GM21529 (cell line): ENCODE measurements around the gene RXRA.

ENCODE experiments used
- ATAC-seq: cut with Tn5 transposase; IDR thresholded peaks from one replicate; pipeline ENCODE4 v1.9.1; 2021; ENCODE audit not compliant: unreplicated experiment

The RXRA gene

DNA sequence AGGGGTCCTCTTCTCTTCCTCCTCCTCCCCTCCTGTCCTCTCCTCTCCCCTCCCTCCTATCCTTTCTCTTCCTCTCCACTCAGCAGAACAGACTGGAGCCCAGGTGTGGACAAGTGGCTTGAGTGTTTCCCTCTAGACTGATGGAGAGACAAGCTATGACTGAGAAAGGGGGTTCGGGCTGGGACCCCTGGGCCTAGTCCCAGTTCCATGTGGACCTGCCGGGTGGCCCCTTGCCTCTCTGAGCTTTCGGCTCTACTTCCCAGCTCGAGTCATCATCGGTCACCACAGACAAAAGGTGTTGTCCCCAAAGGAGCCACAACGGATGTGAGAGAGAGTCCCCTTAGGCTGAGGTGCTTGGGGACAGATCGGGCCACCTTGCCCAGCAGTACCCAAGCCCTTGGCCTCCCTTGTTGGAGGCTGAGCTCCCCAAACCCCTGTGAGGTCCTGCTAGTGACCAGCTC lies 3.4 kb upstream of the RXRA start:
- no peak for ATAC-seq

DNA sequence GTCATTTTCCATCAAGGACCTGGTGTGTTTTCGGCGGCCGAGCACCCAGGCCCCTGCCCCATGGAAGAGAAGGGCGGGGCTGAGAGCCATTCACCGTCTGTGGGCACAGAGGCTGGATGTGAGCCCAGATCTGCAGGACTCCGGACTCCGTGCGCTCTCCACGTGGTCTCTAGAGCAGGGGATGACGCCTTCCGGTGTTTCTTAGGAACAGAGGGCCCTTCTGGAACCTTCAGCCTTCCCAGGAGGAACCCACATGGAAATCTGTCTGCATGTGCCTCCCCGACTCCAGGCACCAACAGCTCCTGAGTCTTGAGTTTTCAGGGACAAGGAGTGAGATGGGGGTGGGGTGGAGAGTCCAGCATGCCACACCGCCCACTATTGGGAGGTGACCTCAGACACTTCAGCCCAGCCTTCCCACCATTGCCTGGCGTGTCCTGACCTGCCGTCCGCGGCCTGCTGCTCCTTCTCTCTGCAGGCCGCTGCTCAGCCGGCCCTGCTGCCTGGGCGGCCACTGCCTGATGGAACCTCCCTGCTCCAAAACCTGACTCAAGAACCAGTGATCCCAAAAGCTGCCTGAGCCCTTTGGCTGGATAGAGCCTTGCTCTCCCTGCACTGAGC lies 2.4 kb upstream of the RXRA start:
- no peak for ATAC-seq

- no peak for ATAC-seq
These were observed 1.7 kb upstream of the RXRA start for GRCh38 chr9:134324359-134325095.

- no peak for ATAC-seq
These were observed 1.0 kb upstream of the RXRA start for GRCh38 chr9:134325096-134325812.

DNA sequence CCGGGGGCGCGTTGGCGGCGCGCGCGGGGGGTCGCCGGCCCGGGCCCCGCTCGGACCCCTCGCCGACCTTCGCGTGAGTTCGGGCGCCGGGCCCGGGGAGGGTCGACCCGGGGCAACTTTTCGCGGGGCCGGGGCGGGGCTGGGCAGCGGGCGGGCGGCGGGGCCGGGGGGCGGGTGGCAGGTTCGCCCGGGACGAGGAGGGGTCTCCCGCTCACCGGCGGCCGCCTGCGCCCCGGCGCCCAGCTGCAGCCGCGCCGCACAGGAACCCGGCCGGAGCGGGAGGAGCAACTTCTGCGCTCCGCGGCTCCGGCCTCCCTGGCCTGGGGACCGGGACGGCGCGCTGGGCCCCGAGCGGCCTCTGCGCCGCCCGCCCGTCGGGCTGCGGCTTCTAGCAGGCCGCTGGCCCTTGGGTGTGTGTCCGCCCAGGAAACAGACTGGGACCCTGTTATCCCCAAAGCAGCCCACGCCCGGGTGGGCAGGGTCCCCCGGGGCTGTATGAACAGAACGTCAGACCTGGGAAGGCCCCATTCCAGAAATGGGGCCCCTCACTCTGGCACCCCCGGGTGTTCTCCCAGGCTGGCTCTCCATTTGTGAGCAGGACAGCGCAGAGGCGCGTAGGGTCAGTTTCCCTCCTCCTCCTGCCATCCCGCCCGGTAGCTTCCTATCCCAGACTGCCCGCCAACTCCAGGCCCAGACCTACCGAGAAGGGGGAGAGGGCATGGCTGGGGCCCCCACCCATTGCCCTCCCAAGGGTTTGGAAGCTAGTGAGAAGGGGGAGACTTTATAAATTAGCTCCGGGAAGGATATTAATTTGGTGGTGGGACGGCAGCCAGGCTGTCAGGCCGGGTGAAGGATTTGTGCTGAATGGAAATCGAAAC lies 708 bp downstream of the RXRA start:
- ATAC-seq: no peak

- ATAC-seq: no peak
These were observed 1.5 kb downstream of the RXRA start for GRCh38 chr9:134327671-134328231.

DNA sequence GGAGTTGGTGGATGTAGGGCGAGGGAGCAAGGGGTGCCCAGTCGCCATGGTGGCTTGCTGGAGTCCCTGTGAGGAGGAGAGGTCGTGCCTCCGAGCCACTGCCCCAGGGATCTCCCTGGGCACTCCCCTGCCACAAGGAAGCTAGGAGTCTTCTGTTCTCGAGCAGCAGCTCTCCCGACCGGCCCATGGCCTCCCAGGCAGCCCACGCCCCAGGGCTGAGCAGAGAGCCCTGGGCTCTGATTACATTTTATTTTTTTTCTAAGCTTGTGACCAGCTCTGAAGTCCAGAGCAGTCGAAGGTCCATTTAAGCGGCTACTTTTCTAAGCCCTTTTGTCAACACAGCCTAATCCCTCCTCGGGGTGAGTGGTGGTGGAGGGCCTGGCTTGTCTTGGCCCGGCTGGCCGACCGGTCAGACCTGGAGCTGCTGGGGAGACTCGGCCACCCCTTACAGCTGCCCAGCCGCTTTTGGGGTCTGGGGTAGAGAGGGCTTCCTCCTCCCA lies 2.1 kb downstream of the RXRA start:
- ATAC-seq: no peak

DNA sequence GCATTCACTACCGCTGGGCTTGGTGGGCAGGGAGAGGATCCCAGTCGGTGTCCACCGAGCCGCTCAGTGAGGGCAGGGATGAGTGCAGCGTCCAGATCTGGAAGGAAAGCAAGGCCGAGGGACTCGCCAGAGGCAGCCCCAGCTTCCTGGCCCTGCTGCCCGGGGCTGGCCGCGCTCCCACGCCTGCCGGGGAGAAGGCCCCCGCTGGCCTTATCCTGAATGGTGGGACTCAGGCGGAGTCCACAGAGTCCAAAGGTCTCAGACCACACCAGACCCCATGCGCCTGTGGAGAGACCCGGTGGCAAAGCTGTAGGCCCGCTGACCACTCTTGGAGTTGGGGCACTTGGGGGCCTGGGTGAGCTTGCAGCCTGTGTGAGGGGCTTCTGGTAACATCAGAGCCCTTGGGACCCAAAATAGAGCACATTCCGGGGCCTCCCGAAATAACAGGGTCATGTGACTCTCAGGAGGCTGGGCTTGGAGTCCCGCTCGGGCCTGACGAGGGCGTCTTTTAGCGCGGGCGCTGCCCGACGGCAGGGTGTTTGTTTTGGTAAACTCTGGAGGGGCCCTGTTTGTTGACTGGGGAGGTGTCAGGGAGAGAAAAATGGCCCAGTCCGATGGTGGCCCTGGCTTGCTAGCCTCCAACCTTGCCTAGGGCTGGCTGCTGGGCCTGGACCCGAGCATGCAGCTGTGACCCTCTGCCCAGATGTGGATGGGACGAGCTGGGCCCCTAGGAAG lies 2.8 kb downstream of the RXRA start:
- ATAC-seq: no peak

- ATAC-seq: no peak
These were observed 3.3 kb downstream of the RXRA start for GRCh38 chr9:134329576-134329855.

GRCh38 chr9:134329886-134330285 lies 3.6 kb downstream of the RXRA start:
- no peak for ATAC-seq

- no peak for ATAC-seq
These were observed 4.3 kb downstream of the RXRA start for GRCh38 chr9:134330590-134330989.

DNA sequence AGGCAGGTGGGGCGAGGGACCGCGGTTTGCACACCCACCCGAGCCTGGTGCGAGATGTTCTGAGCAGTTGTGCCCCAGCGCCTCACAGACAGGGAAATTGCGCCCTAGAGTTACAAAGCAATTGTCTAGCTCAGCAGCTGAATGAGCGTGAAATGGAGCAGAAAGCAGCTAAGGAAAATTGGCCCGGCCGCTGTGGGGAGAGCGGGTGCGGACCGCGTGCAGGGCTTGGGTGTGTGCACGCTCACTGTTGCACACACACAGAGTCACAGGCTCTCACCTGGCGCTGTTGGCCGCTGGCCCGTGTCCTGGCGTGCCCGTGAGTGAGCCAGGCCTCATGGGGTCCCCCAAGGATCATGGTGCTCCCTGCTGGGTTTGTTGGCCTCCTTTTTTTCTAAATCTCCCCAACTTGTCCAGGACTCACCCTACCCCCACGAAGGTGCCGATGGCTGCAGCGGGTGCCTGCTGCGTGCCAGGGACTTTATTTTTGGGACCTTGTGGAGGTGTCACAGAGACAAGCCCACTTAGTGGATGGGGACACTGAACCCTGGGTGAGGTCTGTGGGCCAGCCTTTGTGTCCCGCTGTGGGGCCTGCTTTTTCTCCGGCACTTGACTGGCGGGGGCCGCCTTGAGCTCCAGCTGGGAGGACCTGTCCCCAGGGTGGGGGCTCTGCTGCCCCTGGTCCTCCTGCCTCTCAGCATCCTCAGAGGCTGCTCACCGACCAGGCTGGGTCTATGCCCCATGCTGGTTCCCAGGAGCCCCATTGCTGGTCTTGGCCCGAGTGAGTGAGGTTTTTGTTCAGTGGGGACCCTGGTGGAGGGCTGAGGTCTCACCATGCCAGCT lies 5.2 kb downstream of the RXRA start:
- ATAC-seq: no peak

- ATAC-seq: no peak
These were observed 6.0 kb downstream of the RXRA start for GRCh38 chr9:134332266-134332665.

- ATAC-seq: no peak
These were observed 6.6 kb downstream of the RXRA start for GRCh38 chr9:134332841-134333233.

DNA sequence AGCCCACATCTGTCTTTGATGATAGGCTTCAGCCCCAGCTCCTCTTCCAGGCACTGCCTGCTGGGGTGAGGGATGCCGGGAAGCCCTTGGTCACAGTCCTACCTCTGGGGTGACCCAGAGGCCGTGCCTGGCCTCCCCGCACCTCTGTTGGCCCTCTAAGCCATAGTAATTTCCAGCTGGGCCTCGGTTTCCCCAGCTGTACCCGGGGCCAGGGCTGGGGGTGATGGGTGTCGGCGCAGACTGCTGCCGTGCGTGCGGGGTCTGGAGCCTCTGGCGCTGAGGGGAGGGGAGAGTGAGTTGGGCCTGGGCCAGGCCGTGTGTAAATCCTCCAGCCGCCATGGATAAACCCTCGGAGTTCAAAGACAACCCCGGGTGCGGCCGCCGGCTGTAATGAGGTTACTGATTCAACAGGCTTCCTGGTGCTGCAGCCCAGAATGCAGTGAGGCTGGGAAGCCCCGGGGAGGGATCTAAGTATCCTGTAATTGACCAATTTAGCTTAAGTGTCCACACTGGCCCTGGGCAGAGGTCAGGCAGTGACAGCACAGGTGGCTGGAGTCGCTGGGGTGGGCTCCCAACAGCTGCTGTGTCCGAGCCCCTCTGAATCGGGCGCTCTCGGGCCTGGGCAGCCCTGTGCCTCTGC lies 7.1 kb downstream of the RXRA start:
- ATAC-seq: no peak

DNA sequence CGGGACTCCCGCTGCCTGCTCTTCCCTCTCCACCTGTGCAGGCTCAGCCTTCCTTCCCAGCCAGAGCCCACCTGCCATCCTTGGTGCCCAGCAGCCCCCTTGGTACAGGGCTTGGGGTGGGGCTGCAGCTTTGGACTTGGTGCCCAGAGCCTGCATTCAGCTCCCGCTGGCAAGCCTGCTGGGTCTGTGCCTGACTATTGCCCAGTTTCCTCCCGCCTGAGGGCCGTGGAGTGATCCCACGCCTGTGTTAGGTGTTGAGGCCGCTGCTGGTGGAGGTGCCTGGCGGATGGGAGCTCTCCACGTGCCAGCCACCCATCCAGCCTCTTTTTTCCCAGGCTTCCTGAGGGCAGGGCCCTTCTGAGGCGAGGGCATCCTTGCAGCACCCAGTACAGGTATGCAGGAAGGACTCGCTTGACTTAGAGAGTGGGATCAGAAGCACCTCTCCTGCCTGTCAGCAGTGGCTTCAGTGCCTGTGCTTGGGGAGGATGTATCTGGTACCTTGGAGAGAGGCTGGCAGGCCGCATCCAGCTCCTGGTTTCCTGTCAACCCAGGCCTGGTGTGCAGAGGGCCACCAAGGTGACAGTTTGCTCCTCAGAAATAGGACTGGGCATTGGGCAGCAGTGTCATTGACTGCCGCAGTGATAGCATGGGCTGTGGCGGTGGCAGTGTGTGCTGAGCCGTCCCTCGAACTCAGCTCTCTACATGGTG lies 7.8 kb downstream of the RXRA start:
- ATAC-seq: no peak

DNA sequence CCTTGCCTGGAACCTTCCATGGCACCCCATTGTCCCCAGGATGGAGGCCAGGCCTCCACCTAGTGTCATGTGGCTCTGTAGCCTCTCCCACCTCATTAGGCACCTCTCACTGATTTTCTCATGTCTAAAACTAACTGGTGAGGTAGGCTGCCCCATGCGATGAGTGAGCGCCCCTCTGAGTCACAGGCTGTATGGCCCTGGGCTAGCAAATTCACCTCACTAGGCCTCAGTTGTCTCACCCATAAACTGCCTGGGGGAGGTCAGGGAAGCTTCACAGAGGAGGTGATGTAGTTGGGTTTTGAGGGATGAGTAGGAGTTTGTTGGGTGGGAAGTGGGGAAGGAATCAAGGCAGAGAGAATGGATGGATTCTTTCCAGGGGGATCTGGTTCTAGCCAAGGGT lies 8.8 kb downstream of the RXRA start:
- ATAC-seq: no peak
